ENCODE data around the gene CGB1. TPM values are rescaled to one million over a fixed set of nuclear protein-coding genes. Genes with fewer than 3 reads are reported as not detected.
A peak's percentile ranks its signal among the peaks of the same experiment; 100 is the strongest.
"Not testable (repeated sequence)": the region's sequence is repeated elsewhere in the genome, so short reads cannot be mapped to it uniquely, and the experiment has no call there.

CGB1 gene
- total RNA-seq, 1 donor: not detected

GRCh38 chr19:49064768-49065611, 28.3 kb upstream of the CGB1 start, which contains the start of gene NTF4:
TSS of gene NTF4 (minus strand) at chr19:49064818. CDS start at chr19:49061997, 2,821 bp downstream.
- Histone ChIP-seq H3K27me3 (ENCODE audit: insufficient read depth, low read length) (peaks cover 32% of the 10 kb centered on the region), H3K9me3 (ENCODE audit: low read depth, low read length) (no peaks in the 10 kb centered on the region), H3K4me3 (ENCODE audit: low read length) (no peak within 1 kb of the TSS), H3K4me1 (ENCODE audit: insufficient read depth, low read length) (no peaks in the 10 kb centered on the region)

GRCh38 chr19:49064029-49064629, 27.4 kb upstream of the CGB1 start:
- Histone ChIP-seq H3K9me3 (ENCODE audit: low read depth, low read length) (no peaks in the 10 kb centered on the region), H3K4me3 (ENCODE audit: low read length) (no peak overlapping the region), H3K27me3 (ENCODE audit: insufficient read depth, low read length) (peaks cover 31% of the 10 kb centered on the region), H3K4me1 (ENCODE audit: insufficient read depth, low read length) (no peaks in the 10 kb centered on the region)

DNA sequence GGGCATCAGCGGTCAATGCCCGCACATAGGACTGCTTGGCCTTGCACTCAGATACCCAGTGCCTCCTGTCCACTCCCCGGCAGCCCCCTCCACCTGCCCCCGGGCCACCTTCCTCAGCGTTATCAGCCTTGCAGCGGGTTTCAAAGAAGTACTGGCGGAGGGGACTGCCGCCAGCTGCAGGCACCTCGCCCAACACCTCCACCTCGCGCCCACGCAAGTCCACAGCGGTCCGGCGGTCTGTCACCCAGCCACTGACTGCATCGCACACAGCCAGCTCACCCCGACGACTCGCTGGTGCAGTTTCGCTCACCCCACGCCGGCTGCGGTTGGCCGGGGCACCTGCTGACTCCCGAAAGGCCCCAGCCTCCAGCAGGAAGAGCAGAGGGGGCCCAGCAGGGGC, 24.8 kb upstream of the CGB1 start:
- H3K27me3 ChIP-seq (ENCODE audit: insufficient read depth, low read length): peaks cover 38% of the 10 kb centered on the region
- H3K4me1 ChIP-seq (ENCODE audit: insufficient read depth, low read length): peaks cover 15% of the 10 kb centered on the region
- H3K4me3 ChIP-seq (ENCODE audit: low read length): no peak overlapping the region
- H3K9me3 ChIP-seq (ENCODE audit: low read depth, low read length): no peaks in the 10 kb centered on the region

DNA sequence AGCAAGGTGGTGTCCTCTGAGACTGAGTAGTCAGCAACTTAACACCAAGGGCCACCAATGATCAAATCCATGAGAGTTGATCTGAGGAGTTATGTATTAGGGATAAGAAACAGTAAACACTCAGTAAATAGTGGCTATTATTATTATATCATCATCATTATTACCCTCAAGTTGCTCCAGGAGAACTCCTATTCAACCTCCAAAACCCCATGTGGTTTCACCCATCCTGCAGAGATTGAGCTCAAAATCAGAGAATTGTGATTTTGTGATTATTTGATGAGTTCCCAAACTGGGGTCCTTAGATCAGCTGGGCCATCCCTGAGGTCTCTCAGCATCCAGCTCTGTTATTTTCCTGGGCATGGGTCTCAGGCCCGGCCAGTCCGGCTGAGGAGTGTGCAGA, 24.3 kb upstream of the CGB1 start:
- no peaks in the 10 kb centered on the region for H3K9me3 ChIP-seq (ENCODE audit: low read depth, low read length)
- no peak overlapping the region for H3K4me3 ChIP-seq (ENCODE audit: low read length)
- peaks cover 38% of the 10 kb centered on the region for H3K27me3 ChIP-seq (ENCODE audit: insufficient read depth, low read length)
- peaks cover 19% of the 10 kb centered on the region for H3K4me1 ChIP-seq (ENCODE audit: insufficient read depth, low read length)

GRCh38 chr19:49059053-49059452, 22.4 kb upstream of the CGB1 start:
- Histone ChIP-seq H3K9me3 (ENCODE audit: low read depth, low read length) (no peaks in the 10 kb centered on the region), H3K27me3 (ENCODE audit: insufficient read depth, low read length) (peaks cover 38% of the 10 kb centered on the region), H3K4me1 (ENCODE audit: insufficient read depth, low read length) (peaks cover 22% of the 10 kb centered on the region)

DNA sequence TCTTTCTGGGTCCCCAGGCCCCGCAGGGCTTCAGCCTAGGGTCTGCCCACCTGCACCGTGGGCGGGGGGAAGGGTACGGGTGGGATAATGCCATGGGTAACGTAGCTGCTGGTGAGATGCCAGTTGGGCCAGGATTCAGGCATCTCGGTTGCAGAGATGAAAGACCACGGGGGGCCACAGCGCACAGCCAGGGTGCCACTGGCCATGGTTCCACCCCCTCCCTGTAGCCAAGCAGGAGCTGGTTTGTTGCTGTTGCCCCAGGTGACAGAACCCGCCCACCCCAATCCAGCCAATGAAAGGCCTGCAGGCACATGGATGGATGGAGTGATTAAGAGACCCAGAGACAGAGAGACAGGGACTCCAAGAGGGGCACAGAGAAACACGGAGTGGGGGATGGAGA, 21.9 kb upstream of the CGB1 start:
- Histone ChIP-seq H3K27me3 (ENCODE audit: insufficient read depth, low read length) (peaks cover 36% of the 10 kb centered on the region), H3K4me3 (ENCODE audit: low read length) (no peak overlapping the region), H3K9me3 (ENCODE audit: low read depth, low read length) (no peaks in the 10 kb centered on the region), H3K4me1 (ENCODE audit: insufficient read depth, low read length) (peaks cover 22% of the 10 kb centered on the region)

More at GRCh38 chr19:49059053-49059452, 22.4 kb upstream of the CGB1 start:
- no peak overlapping the region for H3K4me3 ChIP-seq (ENCODE audit: low read length)

- Histone ChIP-seq H3K4me3 (ENCODE audit: low read length) (no peak within 1 kb of the TSS), H3K27me3 (ENCODE audit: insufficient read depth, low read length) (peaks cover 36% of the 10 kb centered on the region), H3K4me1 (ENCODE audit: insufficient read depth, low read length) (peaks cover 22% of the 10 kb centered on the region), H3K9me3 (ENCODE audit: low read depth, low read length) (no peaks in the 10 kb centered on the region)
Observed at GRCh38 chr19:49057636-49058234, 21.0 kb upstream of the CGB1 start, which contains the start of gene CGB7. TSS of gene CGB7 (minus strand) at chr19:49057749. CDS start at chr19:49055375, 2,374 bp downstream.

GRCh38 chr19:49056902-49057596, 20.4 kb upstream of the CGB1 start:
- H3K4me3 ChIP-seq (ENCODE audit: low read length); H3K9me3 ChIP-seq (ENCODE audit: low read depth, low read length): not testable (repeated sequence)
- peaks cover 36% of the 10 kb centered on the region for H3K27me3 ChIP-seq (ENCODE audit: insufficient read depth, low read length)
- peaks cover 22% of the 10 kb centered on the region for H3K4me1 ChIP-seq (ENCODE audit: insufficient read depth, low read length)

GRCh38 chr19:49056101-49056901, 19.6 kb upstream of the CGB1 start:
- Histone ChIP-seq H3K4me3 (ENCODE audit: low read length) (peak overlapping the region; percentile 23), H3K4me1 (ENCODE audit: insufficient read depth, low read length) (peaks cover 22% of the 10 kb centered on the region), H3K27me3 (ENCODE audit: insufficient read depth, low read length) (peaks cover 36% of the 10 kb centered on the region), H3K9me3 (ENCODE audit: low read depth, low read length) (no peaks in the 10 kb centered on the region)

DNA sequence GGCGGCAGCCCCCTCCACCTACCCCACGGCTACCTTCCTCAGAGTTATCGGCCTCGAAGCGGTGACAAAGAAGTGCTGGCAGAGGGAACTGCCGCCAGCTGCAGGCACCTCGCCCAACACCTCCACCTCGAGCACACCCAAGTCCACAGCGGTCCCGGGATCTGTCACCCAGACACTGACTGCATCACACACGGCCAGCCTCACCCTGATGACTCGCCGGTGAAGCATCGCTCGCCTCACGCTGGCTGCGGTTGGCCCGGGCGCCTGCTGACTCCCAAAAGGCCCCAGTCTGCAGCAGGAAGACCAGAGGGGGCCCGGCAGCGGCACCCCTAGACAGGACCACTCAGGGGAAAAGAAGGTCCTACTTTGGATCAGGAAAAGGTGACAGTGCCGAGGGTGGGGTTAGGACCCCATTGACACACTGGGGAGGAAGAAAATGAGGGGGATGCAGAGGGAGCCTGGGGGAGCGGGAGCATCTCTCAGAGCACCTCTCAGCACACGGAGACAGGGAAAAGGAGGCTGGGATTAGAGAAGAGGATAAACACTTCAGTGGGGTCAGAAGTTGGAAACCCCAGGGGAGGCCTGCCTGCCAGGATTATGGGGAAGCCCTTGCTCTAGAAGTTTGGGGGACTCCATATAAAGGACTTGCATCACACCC, 13.8 kb upstream of the CGB1 start:
- not testable (repeated sequence) for H3K4me3 ChIP-seq (ENCODE audit: low read length); H3K4me1 ChIP-seq (ENCODE audit: insufficient read depth, low read length); H3K9me3 ChIP-seq (ENCODE audit: low read depth, low read length); H3K27me3 ChIP-seq (ENCODE audit: insufficient read depth, low read length)

GRCh38 chr19:49049834-49050233, 13.1 kb upstream of the CGB1 start:
- not testable (repeated sequence) for H3K4me3 ChIP-seq (ENCODE audit: low read length); H3K4me1 ChIP-seq (ENCODE audit: insufficient read depth, low read length); H3K27me3 ChIP-seq (ENCODE audit: insufficient read depth, low read length); H3K9me3 ChIP-seq (ENCODE audit: low read depth, low read length)

- H3K4me1 ChIP-seq (ENCODE audit: insufficient read depth, low read length); H3K4me3 ChIP-seq (ENCODE audit: low read length); H3K9me3 ChIP-seq (ENCODE audit: low read depth, low read length); H3K27me3 ChIP-seq (ENCODE audit: insufficient read depth, low read length): not testable (repeated sequence)
Observed at GRCh38 chr19:49049011-49049410, 12.3 kb upstream of the CGB1 start, which contains the start of gene CGB8. TSS of gene CGB8 (minus strand) at chr19:49049111. CDS start at chr19:49048739, 372 bp downstream.

GRCh38 chr19:49043548-49043947, 6.9 kb upstream of the CGB1 start, which contains the start of gene CGB5:
TSS of gene CGB5 (plus strand) at chr19:49043848. CDS start at chr19:49044210, 362 bp downstream.
- not testable (repeated sequence) for H3K4me3 ChIP-seq (ENCODE audit: low read length); H3K9me3 ChIP-seq (ENCODE audit: low read depth, low read length); H3K27me3 ChIP-seq (ENCODE audit: insufficient read depth, low read length); H3K4me1 ChIP-seq (ENCODE audit: insufficient read depth, low read length)

GRCh38 chr19:49042666-49043065, 6.0 kb upstream of the CGB1 start:
- not testable (repeated sequence) for H3K4me1 ChIP-seq (ENCODE audit: insufficient read depth, low read length); H3K27me3 ChIP-seq (ENCODE audit: insufficient read depth, low read length); H3K9me3 ChIP-seq (ENCODE audit: low read depth, low read length); H3K4me3 ChIP-seq (ENCODE audit: low read length)

Measured in mononuclear cell (primary cell).